ENCODE data around the gene SRGAP1.

GRCh38 chr12:64081008-64081404, 236.5 kb downstream of the SRGAP1 start:
- TF ChIP-seq CTCF (IDR thresholded peaks at IDR 0.05) = no peak
- no peak for TF ChIP-seq POLR2AphosphoS5 (IDR thresholded peaks at IDR 0.05)
